ES-I3 (cell line): ENCODE results near the gene HSF5.

Experiments
- H3K36me3 ChIP-seq: 2 replicates; pipeline ENCODE4 v1.6.1; 2013; ENCODE audit warnings: mild to moderate bottlenecking, low read length, control low read depth, moderate library complexity; ENCODE audit not compliant: insufficient read depth
- H3K4me1 ChIP-seq: 2 replicates; pipeline ENCODE4 v1.6.1; 2013; ENCODE audit warnings: mild to moderate bottlenecking, control low read depth, low read length; ENCODE audit not compliant: insufficient read depth
- H3K9ac ChIP-seq: 2 replicates; pipeline ENCODE4 v1.6.1; 2013; ENCODE audit warnings: low read depth, mild to moderate bottlenecking, low read length, moderate library complexity
- H3K9me3 ChIP-seq: 2 replicates; pipeline ENCODE4 v1.6.1; 2013; ENCODE audit warnings: mild to moderate bottlenecking, low read length, moderate library complexity; ENCODE audit not compliant: control insufficient read depth, insufficient read depth

Gene HSF5

GRCh38 chr17:58527306-58527705 is 39.1 kb upstream of the HSF5 start:
- peaks cover 32% of the 10 kb centered on the region for H3K4me1 ChIP-seq
- no peaks in the 10 kb centered on the region for H3K36me3 ChIP-seq
- no peak overlapping the region for H3K9ac ChIP-seq
- H3K9me3 ChIP-seq = no peaks in the 10 kb centered on the region

DNA sequence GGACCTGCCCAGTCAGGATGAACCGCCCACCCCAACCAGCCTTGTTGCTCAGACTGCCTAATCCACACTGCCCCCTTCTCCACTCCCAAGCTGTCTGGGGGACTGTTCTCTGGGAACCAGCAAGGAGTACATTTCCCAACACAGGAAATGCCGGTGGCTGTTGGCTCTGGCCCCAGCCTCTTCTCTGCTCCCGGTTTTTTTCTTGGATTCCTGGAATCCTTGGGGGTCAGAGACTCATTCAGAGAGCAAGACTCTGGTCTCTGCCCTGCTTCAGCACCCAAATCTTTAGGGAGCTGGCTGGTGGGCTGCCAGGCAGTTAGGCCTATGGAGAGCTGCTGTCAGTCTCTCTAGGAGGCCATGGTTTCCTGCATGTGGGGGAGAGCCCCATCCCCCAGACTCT is 37.0 kb upstream of the HSF5 start:
- no peaks in the 10 kb centered on the region for H3K36me3 ChIP-seq
- H3K9ac ChIP-seq = no peak overlapping the region
- H3K4me1 ChIP-seq = peaks cover 33% of the 10 kb centered on the region
- no peaks in the 10 kb centered on the region for H3K9me3 ChIP-seq

GRCh38 chr17:58521680-58522079 is 33.5 kb upstream of the HSF5 start:
- H3K9ac ChIP-seq = no peak overlapping the region
- no peaks in the 10 kb centered on the region for H3K9me3 ChIP-seq
- no peaks in the 10 kb centered on the region for H3K36me3 ChIP-seq

DNA sequence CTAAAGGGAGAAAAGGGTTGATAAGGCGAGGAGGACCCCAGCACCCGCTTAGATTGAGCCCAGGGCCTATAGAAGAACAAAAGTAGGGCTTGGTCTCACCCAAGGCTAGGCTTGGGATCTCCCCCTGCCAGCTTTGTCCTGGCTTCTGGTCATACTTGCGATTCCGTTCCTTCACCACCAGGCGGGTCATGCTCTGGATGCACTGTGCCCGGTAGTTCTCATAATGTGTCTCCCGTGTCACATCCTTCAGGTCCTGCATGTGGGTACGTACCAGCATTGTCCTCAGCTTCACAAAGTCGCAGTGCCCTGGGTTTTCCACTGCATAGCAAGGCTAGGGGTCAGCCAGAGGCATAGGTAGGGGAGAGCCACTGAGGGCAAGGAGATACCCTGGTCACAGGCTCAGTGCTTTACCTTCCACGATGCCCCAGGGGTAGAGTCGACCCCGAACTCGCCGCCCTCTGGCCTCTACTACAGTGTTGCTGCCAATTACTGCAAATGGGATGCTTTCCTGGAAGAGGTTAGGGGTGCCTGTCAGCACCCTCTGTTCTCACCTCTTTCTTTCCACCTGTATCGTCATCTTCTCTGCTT is 32.7 kb upstream of the HSF5 start:
- peaks cover 22% of the 10 kb centered on the region for H3K4me1 ChIP-seq
- no peaks in the 10 kb centered on the region for H3K36me3 ChIP-seq

More at GRCh38 chr17:58521680-58522079, 33.5 kb upstream of the HSF5 start:
- peaks cover 28% of the 10 kb centered on the region for H3K4me1 ChIP-seq

GRCh38 chr17:58517928-58518609 is 29.9 kb upstream of the HSF5 start:
- Histone ChIP-seq H3K4me1 (peaks cover 14% of the 10 kb centered on the region), H3K9me3 (no peaks in the 10 kb centered on the region), H3K9ac (peak overlapping the region; percentile 89), H3K36me3 (no peaks in the 10 kb centered on the region)

More for the DNA sequence above, 32.7 kb upstream of the HSF5 start:
- no peaks in the 10 kb centered on the region for H3K9me3 ChIP-seq
- no peak overlapping the region for H3K9ac ChIP-seq

GRCh38 chr17:58517378-58517927 is 29.2 kb upstream of the HSF5 start:
- peak overlapping the region; percentile 77 for H3K9ac ChIP-seq
- no peaks in the 10 kb centered on the region for H3K36me3 ChIP-seq
- H3K9me3 ChIP-seq = no peaks in the 10 kb centered on the region
- peaks cover 14% of the 10 kb centered on the region for H3K4me1 ChIP-seq

DNA sequence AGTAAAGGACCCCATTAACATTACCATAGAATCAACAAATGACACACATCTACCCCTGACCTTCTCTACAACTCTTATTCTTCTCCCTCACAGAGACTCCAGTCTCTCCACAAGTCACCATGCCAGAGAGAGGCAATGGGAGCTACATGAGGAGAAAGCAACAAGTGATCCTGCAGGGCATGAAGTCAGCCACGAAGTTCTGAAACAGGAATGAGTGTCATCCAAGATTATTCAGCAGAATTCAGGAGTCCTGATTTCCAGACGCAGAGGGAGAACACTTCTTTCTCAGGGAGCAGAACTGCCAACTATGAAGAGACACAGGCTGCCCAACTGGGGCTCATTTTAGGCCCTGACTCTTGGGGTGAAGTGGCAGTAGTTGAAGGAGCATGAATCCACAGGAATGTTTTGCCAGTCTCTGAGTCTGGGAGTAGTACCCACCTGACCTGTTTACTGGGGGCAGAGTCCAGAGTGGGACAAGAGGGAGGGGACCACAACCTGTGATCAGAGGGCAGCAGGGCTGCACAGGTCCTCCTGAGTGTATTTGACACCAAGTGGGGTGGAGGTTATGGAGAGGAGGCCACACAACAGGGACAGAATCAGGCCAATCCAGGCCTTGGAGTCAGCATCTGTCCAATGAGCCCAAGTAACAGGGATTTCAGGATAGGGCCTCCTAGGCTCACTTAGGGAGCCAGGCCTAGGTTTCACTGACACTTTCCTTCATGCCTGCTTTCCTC is 28.6 kb upstream of the HSF5 start:
- Histone ChIP-seq H3K4me1 (peaks cover 14% of the 10 kb centered on the region), H3K9me3 (no peaks in the 10 kb centered on the region), H3K36me3 (no peaks in the 10 kb centered on the region), H3K9ac (peak overlapping the region; percentile 77)

- Histone ChIP-seq H3K9ac (peak overlapping the region; percentile 89; the same call in 1 of the 2 replicates), H3K36me3 (peaks cover 10% of the 10 kb centered on the region), H3K9me3 (no peaks in the 10 kb centered on the region), H3K4me1 (peaks cover 12% of the 10 kb centered on the region)
Observed at GRCh38 chr17:58515286-58515685, 27.1 kb upstream of the HSF5 start.

DNA sequence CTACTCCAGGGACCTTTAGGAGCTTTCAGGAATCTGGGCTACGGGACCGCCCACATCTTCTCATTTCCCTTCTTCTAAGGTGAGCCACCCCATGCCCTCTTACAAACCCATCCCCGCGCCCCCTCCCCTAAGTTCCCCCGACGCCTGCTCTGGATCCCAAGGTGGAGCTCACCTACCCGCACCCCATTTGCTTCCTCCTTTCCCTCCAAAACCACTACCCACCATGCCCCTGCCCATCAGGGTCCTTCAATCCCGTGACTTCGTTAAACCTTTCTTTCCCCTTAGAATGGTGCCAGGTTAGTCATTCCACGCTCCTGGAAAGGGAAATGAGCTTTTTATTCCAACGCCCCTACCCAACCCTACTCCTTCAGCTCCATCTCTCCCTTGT is 26.6 kb upstream of the HSF5 start:
- Histone ChIP-seq H3K9me3 (no peaks in the 10 kb centered on the region), H3K36me3 (peaks cover 10% of the 10 kb centered on the region), H3K9ac (peak overlapping the region; percentile 89; the same call in 1 of the 2 replicates), H3K4me1 (peaks cover 12% of the 10 kb centered on the region)

DNA sequence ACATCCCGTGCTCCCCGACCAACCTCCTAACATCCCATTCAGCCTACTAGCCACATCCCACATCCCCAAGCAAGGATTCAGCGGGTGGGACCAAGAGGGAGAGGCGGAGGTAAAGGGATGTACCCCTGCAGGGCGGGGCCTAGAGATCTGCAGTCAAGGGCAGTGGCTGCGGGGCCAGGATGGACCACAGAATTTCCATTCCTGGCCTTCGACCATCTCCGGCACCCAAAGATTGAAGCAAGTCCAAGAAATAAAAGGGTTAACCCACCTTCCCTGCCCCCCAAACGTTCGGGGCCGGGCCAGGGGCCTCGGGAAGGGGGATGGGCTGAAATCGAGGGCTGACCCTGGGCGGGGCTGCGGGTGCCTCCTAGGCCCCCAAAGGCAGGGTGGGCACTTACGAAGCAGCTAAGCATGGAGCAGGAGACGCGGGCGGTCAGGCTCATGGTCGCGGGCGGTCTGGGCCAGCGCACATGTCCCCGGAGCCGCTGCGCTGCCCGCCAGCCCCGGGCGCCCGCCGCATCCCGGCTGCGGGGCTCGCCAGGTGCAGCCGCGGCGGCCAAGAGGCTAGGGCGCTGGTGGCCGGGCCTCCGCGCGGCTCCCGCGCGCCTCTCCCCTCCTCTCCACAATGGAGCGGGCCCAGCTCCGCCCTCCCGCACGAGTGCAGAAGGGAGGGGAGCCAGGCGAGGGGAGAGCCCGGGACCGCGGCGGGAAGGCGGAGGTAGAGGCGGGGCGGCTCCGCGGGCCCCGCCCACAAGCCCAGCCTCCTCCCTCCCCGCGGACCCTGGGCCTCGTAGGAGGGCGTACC is 26.0 kb upstream of the HSF5 start, which contains the start of gene MTMR4:
TSS of gene MTMR4 (minus strand) at position 674 of the 805 bp plus-strand sequence. CDS start at position 443, 231 bp downstream.
- Histone ChIP-seq H3K9me3 (no peaks in the 10 kb centered on the region), H3K4me1 (peaks cover 12% of the 10 kb centered on the region), H3K36me3 (peaks cover 15% of the 10 kb centered on the region), H3K9ac (peak within 1 kb of the TSS; percentile 89)

- Histone ChIP-seq H3K4me1 (peaks cover 8% of the 10 kb centered on the region), H3K36me3 (peaks cover 15% of the 10 kb centered on the region)
Observed at GRCh38 chr17:58513267-58513964, 25.2 kb upstream of the HSF5 start.

DNA sequence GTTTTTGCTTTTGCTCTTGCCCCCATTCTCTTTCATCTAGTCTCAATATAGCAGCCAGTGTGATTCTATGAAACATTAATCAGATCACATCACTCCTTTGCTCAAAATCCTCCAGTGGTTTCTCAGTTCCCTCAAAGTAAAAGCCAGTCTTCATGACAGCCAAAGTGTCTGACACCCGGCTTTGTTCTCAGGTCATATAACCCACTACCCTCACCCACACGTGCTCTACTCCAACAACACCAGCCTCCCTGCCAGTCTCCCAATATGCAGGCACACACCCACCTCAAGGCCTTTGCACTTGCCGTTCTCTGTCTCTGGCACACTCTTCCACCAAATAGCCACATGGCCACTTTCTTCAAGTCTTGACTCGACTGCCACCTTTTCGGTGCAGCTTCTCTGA is 21.9 kb upstream of the HSF5 start:
- peaks cover 30% of the 10 kb centered on the region for H3K36me3 ChIP-seq
- no peak overlapping the region for H3K9ac ChIP-seq
- H3K4me1 ChIP-seq = peaks cover 4% of the 10 kb centered on the region; the same call in 1 of the 2 replicates
- H3K9me3 ChIP-seq = no peaks in the 10 kb centered on the region

More at GRCh38 chr17:58513267-58513964, 25.2 kb upstream of the HSF5 start:
- Histone ChIP-seq H3K9ac (peak overlapping the region; percentile 89), H3K9me3 (no peaks in the 10 kb centered on the region)

DNA sequence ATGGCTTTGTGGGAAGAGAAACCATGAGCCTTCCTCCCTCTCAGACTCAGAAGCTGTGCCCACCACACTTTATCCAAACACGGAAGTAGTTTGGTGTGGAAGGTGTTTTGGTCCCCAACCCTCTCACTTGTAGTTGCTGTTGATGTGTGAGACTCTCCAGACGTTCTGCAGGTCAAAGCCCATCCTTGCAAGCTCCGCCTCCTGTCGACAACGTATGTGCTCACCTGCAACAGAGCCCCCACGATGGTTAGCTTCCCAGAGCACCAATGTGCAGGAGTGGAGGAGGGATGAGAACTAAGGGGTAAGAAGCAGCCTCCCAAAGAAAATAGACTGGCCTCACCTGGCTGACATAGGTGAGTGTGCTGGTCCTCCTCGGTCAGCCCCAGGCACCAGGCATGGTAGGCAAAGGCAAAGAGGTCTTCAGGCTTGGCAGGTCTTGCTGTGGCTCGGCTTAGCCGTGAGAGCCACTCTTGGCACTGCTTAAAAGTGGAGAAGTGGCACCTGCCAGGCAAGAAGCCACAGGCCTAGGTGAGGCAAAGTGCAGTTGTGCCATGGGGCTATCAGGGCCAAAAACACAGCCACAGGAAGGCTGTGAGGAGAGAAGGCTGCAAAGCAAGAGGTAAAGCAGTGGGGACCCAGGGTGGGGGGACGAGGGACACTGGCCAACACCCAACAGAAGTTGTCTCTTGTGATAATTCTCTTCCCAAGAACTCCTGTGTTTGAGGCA is 20.3 kb upstream of the HSF5 start:
- Histone ChIP-seq H3K9ac (no peak overlapping the region), H3K4me1 (peaks cover 4% of the 10 kb centered on the region; the same call in 1 of the 2 replicates), H3K9me3 (no peaks in the 10 kb centered on the region), H3K36me3 (peaks cover 36% of the 10 kb centered on the region)
